GM12892 (cell line): ENCODE results near the gene ZNF219.

Source experiments
- DNase-seq: peaks from one replicate; pipeline ENCODE4 v3.0.0; 2011; ENCODE audit not compliant: insufficient read length
- FAIRE-seq: peaks from 2 replicates; lab custom pipeline; 2011; peaks lifted over from hg19 to GRCh38; lab: Jason Lieb, UNC
- POLR2A ChIP-seq: IDR thresholded peaks from 2 replicates; pipeline ENCODE4 v1.6.1; 2011; ENCODE audit warnings: low read depth, low read length, control low read depth
- POLR2AphosphoS5 ChIP-seq: IDR thresholded peaks from 2 replicates; pipeline ENCODE4 v1.6.1; 2011; ENCODE audit warnings: low read depth, low read length, control low read depth
- TAF1 ChIP-seq: IDR thresholded peaks from 2 replicates; pipeline ENCODE4 v1.6.1; 2011; ENCODE audit warnings: low read depth, mild to moderate bottlenecking, control low read depth, low read length, borderline replicate concordance

ZNF219 gene

DNA sequence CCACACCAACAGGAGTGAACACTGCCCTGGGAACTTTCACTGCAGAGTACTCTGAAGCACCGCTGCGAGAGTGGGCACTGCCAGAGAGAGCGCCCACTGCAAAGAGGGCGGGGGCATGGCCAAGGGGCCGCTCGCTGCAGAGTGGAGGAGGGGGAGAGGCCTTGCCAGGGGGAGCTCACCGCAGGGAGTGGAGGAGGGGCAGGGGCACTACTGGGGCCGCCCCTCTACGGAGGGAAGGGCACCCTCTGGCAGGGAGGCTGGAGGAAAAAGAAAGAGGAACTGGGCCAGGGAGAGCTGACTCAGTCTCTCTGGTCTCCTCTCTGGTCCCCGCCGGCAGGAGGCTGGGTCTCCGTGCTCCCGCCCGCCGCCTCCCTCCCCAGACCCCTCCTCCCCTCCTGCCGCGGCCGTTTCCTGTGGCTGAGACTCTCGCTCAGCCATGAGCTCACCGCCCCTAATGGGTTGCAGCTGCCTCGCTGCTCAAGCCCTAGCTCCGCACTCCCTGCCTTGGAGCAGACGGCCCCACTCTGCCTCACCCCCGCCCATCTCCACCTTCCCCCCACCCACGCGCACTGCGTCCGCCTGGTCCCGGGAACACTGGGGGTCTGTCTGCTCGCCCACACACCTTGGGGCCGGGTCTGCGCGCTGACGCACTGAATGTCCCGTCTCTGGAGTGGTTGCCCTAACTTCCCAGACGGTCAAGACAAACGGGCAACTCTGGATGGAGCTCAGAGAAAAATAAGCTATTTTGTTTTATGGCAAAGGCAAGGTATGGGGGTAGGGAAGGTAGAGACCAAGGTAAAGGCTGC, 27.0 kb downstream of the ZNF219 start:
- TF ChIP-seq TAF1 (no peak), POLR2A (no peak), POLR2AphosphoS5 (no peak)
- FAIRE-seq (peak; percentile 73), DNase-seq (peak; percentile 86)

DNA sequence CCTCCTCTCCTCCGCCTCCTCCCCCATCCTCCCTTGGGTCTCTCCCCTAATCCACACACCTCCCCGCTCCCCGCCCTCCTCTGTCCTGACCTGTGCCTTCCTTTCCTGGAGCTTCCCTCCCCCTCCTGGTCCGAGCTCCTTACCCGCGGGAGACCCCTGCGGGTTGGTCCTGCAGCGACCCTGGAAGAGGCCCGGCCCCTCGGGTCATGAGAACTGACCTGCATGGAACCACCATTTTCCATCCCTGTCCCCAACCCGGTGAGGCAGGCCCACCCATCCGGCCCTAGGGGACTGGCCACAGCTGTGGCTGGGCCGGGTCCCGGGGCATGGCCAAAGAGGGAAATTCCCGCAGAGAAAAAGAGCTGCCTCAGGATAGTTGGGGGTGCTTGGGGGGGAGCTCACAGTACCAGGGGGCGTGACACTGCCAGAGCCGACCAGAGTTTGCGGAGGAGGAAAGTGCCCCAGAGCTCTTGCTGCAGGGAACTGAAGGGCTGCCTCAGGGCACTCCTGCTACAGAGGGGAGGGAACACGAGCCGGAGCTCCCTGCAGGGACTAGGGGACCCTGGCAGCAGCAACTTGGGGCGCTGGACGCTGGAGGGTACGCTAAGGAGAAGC, 27.7 kb downstream of the ZNF219 start:
- DNase-seq (no peak), FAIRE-seq (peak; percentile 71)
- TF ChIP-seq TAF1 (no peak), POLR2A (no peak), POLR2AphosphoS5 (no peak)

DNA sequence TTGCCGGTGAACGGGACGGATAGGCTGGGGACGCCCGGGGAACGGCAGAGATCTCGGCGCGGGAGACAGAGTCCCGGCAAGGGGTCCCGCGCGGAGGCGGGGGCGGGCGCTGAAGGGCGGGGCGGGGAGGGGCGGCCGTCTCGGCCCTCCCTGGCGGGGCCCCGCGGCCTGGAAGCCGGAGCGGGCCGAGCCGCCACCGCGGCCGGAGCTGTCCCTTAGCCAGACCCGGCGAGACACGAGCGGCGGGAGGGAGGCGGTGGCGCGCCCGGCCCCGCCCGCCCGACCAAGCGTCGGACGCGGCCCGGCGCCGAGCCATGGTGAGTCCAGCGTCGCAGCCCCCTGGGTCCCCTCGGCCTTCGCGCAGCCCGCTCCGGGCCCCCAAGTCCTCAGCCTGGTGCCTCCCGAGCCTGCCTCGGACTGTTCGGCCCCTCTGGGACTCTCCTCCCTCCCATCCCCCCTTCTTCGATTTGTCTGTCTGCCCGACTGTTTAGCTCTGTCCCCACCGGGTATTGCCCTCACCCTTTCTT, 28.3 kb downstream of the ZNF219 start, which contains the start of gene ARHGEF40:
ARHGEF40 (plus strand) TSS at position 222 of the 527 bp plus-strand sequence; CDS start at position 315, 93 bp downstream.
- DNase-seq (no peak), FAIRE-seq (no peak)
- no peak for TF ChIP-seq TAF1
- no peak for TF ChIP-seq POLR2A
- TF ChIP-seq POLR2AphosphoS5, result no peak

DNA sequence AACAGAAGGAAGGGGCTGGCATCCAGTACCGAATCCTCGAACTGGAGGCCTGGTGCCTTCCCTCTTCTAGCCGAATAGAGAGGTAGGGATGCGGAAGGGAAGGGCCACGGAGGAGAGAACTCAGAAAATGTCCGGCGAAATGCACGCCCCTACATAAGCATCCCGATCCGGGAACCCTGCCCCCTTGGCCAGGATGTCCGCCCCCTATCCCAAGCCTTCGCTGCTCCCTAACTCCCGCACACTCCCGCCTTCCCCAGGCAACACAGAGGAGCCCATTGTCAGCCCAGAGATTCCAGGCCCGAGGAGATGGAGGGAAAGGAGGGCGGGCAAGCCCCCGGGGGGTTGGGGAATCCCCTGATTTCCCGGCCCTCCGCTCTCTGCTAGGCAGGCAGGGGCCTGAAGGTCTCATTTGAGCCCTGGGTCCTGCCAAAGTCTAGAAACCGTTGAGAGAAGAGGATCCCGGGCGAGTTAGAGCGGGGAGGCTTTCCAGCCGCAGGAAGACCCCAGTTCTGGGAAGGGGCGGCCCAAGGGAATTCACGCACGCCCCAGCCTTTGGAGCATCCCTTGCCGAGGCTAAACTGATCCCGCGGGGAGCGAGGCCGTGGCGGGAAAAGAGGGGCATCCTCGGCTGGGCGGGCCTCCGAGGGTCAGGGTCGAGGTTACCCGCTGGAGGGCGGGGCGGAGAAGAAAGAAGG, 28.9 kb downstream of the ZNF219 start:
- FAIRE-seq, result no peak
- no peak for DNase-seq
- TF ChIP-seq TAF1, result no peak
- TF ChIP-seq POLR2A, result no peak
- TF ChIP-seq POLR2AphosphoS5, result no peak

DNA sequence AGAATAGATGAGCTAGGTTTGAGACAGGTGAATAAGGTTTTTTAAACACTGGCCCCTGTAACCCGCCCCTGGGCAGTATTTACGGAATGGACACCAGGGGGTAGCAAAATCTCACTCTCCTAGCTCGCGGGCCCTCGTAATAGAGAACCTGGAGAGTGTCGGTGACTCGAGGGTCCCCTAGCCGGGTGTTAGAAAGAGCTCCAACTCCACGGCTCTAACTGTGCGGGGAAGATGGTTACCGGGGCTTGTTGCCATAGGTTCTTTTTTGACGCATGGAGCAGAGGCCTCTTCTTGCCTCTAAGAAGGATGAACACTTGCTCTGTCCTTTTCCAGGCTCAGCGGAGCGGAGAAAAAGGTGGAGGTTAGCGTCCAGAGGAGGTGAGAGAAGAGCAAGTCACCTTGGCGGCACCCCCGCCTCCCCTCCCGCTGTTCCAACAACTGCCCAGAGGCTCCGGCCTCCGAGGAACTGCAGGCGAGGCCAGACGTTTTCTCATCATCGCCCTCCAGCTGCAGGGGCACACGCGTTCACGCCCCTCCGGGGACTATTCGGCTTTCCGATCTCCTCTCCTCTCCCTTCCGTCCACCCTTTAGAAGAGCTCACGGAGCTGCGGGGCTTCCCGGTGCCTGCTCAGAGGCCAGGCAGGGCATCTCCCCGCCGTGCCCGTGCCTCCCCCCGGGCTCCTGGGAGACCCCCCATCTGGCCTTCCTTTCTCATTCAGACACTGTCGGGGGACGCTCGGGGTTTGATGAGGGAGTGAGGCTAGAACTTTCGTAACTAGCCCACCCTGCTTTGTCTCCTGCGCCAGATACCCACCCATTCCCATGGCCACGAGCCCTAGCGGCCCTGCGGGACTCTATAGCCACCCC, 29.7 kb downstream of the ZNF219 start:
- FAIRE-seq (no peak), DNase-seq (no peak)
- TF ChIP-seq POLR2AphosphoS5 (no peak), TAF1 (no peak), POLR2A (no peak)

DNA sequence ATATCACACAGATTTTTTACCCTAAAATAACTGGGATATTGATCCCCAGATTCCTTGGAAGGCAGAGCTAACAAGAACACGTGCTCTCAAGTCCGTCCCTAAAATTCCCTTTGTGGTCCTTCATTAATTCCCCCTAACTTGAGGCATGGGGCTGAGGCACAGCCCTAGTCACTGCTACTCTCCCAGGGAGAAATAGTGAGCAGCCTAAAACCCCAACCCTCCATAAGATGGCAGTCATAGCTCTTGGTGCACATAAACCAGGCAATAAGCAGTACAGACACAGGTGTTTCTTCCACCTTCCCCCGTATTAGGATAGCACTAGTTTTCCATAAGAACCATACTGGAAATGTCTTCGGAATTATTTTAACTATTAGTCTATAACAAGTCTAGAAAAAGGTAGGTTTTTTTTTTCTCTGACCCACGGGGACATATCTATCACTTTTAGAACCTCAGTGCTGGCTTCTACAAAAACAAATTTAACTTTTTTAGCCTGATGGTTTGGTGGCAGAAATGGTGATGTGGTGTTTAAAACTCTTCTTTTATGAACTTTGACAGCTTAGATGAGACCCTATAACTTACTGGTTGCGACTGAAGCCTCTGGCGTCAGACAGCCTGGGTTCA, 31.5 kb downstream of the ZNF219 start:
- FAIRE-seq (no peak), DNase-seq (no peak)
- no peak for TF ChIP-seq TAF1

DNA sequence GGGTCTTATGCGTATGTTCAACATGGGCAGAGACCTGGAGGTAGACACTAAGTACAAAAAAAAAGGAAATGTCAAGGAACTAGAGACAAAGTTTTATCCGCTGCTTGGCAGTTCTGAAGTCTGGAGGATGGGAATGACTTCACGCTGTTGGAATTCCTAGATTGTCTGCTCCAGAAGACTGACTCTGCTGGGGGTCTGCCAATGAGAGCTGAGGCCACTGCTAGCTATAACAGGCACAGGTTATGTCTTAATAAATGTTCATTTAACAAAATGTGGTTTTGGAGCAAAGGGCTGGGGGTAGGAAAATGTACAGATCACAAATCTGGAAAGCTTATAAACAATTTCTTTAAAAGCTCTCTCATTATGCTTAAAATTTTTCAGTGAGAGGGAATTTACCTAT, 35.0 kb downstream of the ZNF219 start:
- no peak for DNase-seq
- no peak for FAIRE-seq

DNA sequence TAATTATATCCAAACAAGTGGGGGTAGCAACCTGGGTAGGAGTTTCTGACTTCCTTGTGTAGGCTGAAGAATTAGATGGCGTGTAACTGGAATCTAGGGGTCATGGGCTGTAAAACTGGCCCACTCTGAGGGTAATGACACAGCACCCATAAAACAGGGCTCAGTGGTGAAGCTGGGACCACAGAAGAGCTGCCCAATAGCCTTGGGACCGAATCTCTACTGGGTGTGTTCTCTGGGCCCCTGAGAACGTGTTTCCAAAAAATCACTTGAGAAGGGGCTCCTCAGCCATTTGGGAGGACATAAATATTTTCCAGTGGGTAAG, 37.1 kb downstream of the ZNF219 start:
- FAIRE-seq, result no peak
- DNase-seq, result no peak
- no peak for TF ChIP-seq POLR2A
- no peak for TF ChIP-seq POLR2AphosphoS5
- no peak for TF ChIP-seq TAF1

More for the DNA sequence above, 35.0 kb downstream of the ZNF219 start:
- TF ChIP-seq POLR2A, result no peak
- TF ChIP-seq POLR2AphosphoS5, result no peak
- TF ChIP-seq TAF1, result no peak

DNA sequence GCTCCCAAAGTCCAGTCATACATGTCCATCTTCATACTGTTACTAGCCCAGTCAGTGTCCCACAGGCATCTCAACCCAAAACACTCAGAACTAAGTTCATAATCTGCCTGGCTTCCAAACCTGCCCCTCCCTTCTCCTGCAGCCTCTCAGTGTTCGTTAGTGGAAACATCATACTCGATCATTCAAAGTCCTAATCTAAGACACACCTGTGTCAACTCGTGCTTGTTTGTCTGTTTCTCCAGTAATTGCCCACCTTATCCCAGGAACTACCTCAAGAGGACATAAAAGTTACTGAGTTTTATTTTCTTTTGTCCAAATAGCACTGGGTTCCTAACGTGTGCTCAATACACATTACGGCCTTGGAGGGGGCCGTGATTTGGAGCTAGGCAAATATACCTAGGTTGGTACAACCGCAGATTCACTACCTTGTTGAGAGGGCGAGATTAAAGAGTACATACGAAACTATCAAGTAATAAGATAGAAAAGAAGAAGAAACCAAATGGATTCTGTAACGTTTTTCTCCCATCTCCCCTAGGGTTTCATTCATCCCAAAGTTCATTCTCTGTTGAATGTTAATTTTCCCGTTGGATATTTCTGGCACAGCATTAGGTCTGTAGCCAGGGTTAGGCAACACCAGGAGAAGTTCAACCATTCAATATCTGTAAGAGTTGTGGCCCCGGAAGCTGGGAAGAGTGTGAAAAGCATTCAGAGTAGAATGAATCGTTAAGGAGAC, 37.7 kb downstream of the ZNF219 start:
- TF ChIP-seq POLR2AphosphoS5, result no peak
- no peak for TF ChIP-seq TAF1
- no peak for TF ChIP-seq POLR2A
- FAIRE-seq, result no peak

More for the DNA sequence above, 37.7 kb downstream of the ZNF219 start:
- DNase-seq, result no peak
